ENCODE data around the gene PIP5KL1. TPM values are rescaled to one million over a fixed set of nuclear protein-coding genes. Genes with fewer than 3 reads are reported as not detected.

The PIP5KL1 gene
- total and polyA plus RNA-seq, 2 of the 8 experiments (the other 6 are each of a cell fraction or from before 2014, with no cell fraction given): 13.4 to 15.4 TPM

DNA sequence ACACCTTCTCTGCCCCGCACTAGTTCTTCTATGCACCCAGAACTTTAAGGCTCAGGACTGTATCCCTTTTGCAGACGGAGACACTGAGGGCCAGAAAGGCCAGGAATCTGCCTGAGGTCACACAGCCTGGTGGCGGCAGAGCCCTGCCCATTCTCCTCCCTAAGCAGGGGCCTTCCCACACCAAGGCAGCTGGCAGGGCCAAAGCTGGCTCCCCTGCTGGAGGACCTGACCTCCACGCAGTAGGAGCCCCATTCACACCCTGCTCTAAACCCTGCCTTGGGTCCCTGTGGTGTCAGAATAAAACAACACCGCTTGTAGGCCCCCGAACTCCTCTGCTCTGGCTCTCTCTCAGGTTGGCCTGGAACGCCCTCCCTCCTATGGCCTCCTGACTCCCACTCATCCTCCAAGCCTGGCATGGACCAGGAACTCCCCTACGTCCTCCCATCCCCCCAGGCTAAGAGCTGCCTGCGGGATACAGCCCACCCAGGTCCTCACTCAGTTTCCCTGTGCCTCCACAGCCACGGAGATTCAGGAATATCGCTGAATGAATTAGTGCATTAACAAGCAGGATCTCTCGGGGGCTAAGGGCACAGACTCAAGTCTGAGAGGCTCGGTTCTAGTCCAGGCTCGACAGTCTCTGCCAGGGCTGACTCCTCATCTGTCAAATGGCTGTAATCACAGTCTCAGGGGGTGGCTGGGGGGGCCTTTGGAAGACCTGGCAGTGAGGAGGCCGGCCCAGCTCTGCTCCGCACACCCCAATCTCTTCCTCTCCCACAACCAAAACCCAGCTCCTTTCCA lies 34.0 kb downstream of the PIP5KL1 start (continued):
- TF ChIP-seq CTCF (IDR thresholded peaks at IDR 0.05; ENCODE audit: control extremely low read depth in 1 of 3, insufficient read depth in 1 of 3, low read depth in 1 of 3, low read length in 3 of 3) (no peak), HDAC6 (IDR thresholded peaks at IDR 0.05; ENCODE audit: low read depth, low read length) (no peak), JUND (IDR thresholded peaks at IDR 0.05; ENCODE audit: low read length) (no peak), SIRT6 (IDR thresholded peaks at IDR 0.05; ENCODE audit: low read length) (no peak), SP4 (IDR thresholded peaks at IDR 0.05; ENCODE audit: low read length) (no peak), BRCA1 (IDR thresholded peaks at IDR 0.05; ENCODE audit: low read depth, low read length) (no peak), SIN3A (conservative IDR thresholded peaks at IDR 0.05 in 1 of 2, IDR thresholded peaks at IDR 0.05 in 1 of 2; ENCODE audit: low read depth in 1 of 2, low read length in 2 of 2) (no peak), SP1 (IDR thresholded peaks at IDR 0.05; ENCODE audit: low read depth, low read length) (no peak), NRF1 (IDR thresholded peaks at IDR 0.05; ENCODE audit: low read depth, low read length) (no peak)
